GM23248 (cell line): ENCODE measurements around the gene QRFP.

Source experiments
- EZH2 ChIP-seq: fragments of 200-600 bp; sonication (generic); IDR thresholded peaks from 2 replicates; pipeline ENCODE4 v1.6.1; 2018; ENCODE audit warnings: antibody characterized with exemption, mild to moderate bottlenecking; ENCODE audit not compliant: insufficient read depth, poor library complexity, severe bottlenecking
- EZH2phosphoT487 ChIP-seq: fragments of 200-600 bp; sonication (generic); IDR thresholded peaks from 2 replicates; pipeline ENCODE4 v1.6.1; 2018; ENCODE audit warnings: antibody characterized with exemption, moderate library complexity, mild to moderate bottlenecking, low read depth; ENCODE audit not compliant: insufficient read depth

DNA sequence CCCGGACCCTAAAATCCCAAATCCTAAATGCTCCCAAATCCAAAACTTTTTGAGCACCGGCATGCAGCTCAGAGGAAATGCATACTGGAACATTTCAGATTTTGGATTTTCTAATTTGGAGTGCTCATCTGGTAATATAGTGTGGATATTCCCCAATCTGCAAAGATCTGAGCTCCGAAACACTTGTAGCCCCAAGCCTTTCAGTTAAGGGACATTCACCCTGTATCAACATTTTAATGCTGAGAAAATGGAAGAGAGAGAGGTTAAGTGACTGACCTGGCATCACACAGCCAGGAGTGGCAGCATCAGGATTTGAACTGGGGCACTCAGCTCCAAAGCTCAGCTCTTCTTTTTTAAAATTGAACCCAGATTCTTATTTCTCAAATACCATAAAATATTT lies 30.7 kb downstream of the QRFP start:
- TF ChIP-seq EZH2 (no peak), EZH2phosphoT487 (no peak)
